CD4-positive, alpha-beta T cell treated with Interleukin-6 for 4 hours (primary cell): ENCODE measurements around the gene CTTNBP2NL.
"Not testable (repeated sequence)": the region's sequence is repeated elsewhere in the genome, so short reads cannot be mapped to it uniquely, and the experiment has no call there.

ENCODE experiments used
- DNase-seq: peaks from one replicate; pipeline ENCODE4 v3.0.0-alpha.2; 2020; ENCODE audit warnings: mixed read lengths

CTTNBP2NL gene

DNA sequence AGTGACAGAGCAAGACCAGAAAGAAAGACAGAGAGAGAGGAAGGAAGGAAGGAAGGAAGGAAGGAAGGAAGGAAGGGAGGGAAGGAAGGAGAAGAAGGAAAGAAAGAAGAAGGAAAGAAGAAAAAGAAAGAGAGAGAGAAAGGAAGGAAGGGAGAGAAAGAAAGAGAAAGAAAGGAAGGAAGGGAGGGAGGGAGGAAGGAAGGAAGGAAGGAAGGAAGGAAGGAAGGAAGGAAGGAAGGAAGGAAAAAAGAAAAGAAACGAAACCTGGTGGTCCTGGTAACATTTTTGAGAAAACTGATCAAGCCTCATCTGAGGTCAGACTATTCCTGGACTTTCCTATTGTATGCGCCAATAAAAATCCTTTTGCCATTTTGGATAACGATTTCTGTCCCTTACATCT lies 8.2 kb upstream of the CTTNBP2NL start:
- DNase-seq, result no peak

GRCh38 chr1:112388436-112388835 lies 7.6 kb upstream of the CTTNBP2NL start:
- DNase-seq, result no peak

DNA sequence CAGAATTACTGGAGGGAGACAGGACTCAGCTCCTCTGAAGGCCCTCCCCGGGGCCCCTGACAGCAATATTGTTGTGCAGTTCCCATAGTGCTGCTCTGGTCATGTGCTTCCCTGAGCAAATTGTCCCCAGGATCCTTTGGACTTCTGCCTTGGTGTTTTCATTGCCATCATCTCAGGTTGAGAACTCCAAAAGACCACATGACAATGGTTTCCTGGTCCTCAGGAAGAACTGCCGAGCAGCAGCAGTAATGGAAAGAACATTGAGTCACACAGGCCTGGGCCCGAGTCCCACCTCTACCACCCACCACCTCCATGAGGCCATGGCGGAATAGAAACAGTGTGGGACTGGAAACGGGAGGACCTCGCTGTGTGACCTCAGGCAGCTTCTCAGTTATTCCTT lies 6.3 kb upstream of the CTTNBP2NL start:
- DNase-seq, result no peak

GRCh38 chr1:112390335-112390734 lies 5.7 kb upstream of the CTTNBP2NL start:
- DNase-seq, result not testable (repeated sequence)

GRCh38 chr1:112390775-112391602 lies 5.0 kb upstream of the CTTNBP2NL start:
- peak; percentile 82 for DNase-seq

- DNase-seq, result no peak
Observed at GRCh38 chr1:112391603-112391940, 4.4 kb upstream of the CTTNBP2NL start.

DNA sequence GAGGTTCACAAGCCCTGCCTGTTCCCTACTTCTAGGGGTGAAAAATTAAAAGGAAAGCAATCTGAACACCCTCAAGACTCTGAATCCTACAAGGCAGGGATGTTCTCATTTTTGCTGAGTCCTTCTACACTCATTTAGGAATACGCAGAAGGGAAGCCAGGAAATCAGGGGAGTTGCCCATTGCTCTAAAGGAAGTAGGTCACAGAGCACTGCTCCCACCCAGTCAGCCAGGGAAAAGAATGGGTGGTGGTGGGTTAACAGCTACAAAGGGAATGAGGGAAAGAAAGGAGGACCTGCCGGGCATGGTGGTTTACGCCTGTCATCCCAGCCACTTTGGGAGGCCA lies 2.4 kb upstream of the CTTNBP2NL start:
- no peak for DNase-seq

DNA sequence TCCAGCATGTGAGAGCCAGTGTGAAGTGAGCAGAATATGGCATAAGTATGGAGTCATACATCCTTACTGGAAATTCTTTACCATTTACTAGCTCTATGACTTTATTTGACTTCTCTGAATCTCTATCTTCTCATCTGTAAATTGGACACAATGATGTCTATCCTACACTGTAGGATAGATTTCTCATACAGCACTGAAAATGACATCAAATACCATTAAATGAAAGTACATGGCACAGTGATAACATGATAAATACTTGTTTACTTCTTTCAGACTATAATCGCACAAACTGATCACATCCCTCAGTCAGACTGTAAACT lies 1.3 kb upstream of the CTTNBP2NL start:
- no peak for DNase-seq

DNA sequence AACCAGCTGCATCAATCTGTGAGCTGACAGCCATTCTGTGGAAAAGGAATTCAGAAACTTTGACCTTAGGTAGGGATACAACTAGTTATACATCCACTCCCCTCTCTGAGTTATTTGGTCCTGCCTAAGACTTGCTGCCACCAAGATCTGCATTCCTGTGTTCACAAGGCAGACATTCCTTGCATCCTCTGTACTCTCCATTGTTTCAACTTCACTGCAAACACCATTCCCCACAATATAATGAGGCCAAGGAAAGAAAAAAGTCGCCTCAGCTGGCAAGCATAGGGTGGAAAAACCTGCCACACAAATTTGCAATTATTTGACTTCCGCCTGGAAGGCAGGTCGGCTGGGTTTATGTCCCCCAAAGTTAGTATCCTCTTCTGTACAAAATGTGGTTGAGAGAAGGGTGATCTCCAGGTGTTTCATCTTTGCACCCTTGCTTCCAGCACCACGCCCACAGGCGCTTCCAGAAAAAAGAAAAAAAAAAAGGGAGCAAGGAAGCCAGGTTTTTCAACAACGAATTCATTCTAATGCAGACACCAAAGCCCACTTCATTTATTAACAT lies 676 bp upstream of the CTTNBP2NL start:
- no peak for DNase-seq

- no peak for DNase-seq
Observed at GRCh38 chr1:112396653-112397471, 848 bp downstream of the CTTNBP2NL start.

GRCh38 chr1:112397841-112398240 lies 1.8 kb downstream of the CTTNBP2NL start:
- DNase-seq, result no peak

DNA sequence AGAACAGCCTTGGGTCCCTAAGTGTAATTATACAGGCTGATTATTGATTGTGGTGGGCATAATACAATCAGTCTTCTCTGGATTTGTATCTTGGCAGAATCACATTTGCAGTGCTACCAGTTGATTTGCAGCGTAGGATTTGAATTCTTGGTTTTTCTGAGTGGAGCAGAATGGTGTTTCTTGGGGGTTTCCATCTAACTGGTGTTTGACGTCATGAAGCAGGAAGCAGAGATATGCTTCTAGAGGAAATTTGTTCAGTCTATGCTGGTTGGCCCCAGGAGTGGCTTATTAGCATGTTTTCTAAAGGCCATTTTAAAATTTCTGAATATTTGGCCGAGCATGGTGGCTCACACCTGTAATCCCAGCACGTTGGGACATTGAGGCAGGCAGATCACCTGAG lies 3.4 kb downstream of the CTTNBP2NL start:
- DNase-seq, result no peak

- not testable (repeated sequence) for DNase-seq
Observed at GRCh38 chr1:112400706-112401105, 4.7 kb downstream of the CTTNBP2NL start.

DNA sequence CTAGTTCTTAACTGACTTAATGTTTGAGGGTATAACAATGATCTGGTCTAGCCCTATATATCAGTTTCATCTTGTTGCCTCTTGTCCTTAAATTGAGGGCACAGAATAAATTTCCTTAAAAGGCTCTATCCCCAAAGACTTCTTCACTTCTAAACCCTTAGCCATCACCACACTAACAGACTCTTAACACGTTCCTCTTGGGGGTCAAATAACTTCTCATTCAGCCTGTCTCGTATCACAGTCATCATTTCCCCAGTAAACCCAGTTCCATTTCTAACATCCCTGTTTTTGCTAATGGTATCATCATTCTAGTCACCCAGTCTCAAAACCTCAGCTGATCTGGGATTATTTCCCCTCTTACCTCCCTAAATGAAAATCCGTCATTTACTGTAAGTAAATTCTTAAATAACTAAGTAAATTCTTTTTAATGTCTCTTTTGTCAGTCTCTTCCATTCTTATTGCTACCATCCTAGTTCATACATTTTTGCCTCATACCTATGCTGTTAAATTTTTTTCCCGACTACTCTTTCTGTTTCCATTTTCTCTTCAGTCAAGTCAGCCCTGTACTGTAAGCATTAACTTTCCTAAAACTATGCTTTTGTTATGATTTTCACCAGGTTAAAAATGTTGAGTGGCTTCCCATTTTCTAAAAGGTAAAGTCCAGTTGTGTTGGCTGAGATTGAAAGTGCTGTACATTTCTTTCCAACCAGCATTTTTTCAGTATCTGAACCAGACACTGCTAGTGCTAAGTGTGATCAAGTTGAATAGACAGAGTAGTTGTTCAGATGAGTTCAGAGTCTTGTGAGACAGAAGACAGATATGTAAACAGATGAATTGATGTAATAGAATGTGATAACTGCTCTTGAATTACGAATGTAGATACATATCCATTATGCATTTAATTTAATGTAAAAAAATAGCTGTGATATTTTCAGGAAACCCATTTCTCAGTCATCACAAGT lies 6.9 kb downstream of the CTTNBP2NL start:
- no peak for DNase-seq

DNA sequence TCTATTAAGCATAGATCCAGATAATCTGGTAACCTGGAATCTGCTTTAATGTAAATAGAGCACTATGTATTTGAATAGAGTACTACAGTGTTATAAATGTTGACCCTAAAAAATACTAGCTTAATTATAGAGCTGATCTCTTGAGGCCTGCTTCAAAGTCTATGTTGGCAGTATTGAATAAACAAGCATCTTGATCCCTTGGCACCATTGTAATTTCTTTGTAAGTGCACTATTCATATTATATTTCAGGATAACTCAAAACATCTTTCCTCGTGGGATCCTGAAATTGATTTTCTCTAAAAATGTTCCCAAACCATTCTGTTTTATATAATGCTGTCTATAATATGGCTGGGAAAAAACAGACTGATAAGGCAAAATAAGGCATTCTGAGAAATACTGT lies 10.8 kb downstream of the CTTNBP2NL start:
- DNase-seq, result no peak

DNA sequence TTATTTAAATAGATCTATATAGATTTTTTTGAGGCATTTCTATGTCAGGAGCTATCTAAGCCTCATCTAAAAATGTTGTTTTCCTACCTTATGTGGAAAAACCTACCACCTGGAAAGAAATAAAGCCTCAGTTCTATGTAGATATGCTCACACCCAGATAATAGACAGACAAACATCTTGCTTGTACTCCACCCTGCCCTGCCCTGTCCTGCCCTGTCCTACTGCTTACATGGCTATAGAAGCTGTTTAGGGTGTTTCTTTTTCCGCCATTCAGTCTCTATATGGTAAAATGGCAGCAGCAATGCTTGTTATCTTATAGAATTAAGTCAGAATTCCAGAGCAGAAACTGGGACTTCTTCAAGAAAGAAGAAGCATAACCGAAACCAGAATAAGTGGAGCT lies 13.4 kb downstream of the CTTNBP2NL start:
- DNase-seq, result no peak

DNA sequence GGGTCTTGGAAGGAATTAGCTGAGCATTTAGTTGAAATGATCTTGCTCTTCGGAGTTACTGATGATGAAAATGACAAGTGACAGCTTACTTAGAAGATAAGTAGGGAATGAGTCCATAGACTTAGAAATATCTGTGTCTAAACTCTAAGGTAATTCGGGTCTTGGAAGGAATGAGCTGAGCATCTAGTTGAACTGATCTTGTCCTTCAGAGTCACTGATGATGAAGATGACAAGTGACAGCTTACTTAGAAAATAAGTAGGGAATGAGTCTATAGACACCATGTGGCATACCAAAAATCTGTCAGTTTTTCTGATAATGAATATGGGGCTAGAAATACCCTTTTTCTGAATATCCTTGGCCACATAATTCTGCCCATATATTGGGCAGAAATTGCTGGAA lies 14.7 kb downstream of the CTTNBP2NL start:
- DNase-seq, result no peak

DNA sequence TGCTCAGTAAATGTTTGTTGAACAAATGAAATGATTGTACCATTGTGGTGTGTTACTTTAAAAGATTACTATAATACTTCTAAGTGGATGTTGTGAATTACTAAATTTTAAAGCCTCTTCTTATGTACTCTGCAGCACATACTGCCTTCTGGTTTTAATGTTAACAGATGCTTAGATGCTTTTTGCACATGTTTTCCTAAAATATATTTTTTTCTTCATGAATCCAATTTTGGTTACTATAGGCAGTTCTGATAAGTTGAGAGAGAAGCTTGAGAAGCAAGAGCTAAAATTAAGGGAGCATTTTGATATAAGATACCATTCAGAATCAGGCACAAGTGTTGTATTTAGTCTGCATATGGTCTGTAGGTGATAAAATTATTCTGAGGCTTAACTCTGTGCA lies 21.3 kb downstream of the CTTNBP2NL start:
- no peak for DNase-seq

DNA sequence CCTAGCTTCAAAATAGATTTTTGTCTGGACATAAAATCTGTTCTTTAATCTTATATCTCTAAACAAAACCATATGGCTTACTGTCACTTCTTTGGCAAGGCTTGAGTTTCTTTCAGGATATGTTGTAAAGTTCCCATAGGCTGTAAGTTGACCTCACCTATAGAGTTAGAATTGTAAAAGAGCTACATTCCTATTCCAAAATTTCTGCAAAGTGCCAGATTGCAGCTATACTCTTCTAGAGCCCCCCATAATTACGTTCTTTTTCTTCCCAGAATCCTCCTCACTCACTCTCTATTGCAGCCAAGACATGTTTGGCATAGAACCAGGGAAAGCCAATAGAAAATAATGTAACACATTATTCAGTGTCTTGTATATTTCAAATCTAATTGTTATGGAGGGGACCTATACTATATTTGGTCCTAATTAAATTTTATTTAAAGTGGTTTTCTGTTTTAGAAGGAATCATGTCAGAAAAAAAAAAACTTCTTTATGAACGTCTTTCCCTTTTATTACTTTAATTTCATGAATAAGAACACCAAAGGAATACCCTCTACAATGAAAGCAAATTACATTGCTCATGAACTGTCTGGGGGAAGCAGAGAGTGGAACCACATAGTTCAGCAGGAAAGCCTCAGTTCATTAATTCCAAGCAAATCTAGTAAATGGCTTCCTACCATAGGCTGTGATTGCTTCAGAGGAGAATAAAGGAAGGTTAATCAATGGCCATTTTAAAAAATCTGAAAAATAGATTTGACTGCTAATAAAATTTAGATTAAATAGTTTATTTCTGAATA lies 22.3 kb downstream of the CTTNBP2NL start:
- no peak for DNase-seq

DNA sequence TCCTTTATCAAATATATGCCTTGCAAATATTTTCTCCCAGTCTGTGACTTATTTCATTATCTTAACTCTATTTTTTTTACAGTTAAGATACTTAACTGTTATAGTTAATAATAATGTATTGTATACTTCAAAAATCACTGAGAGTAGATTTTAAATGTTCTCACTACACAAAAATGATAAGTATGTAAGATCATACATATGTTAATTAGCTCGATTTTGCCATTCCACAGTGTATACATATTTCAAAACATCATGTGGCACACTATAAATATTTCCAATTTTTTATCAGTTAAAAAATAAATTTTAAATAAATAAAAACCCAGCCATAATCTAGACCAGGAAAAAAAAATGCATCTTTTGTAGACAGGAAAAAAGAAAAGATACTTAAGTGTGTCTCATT lies 27.2 kb downstream of the CTTNBP2NL start:
- DNase-seq, result no peak

DNA sequence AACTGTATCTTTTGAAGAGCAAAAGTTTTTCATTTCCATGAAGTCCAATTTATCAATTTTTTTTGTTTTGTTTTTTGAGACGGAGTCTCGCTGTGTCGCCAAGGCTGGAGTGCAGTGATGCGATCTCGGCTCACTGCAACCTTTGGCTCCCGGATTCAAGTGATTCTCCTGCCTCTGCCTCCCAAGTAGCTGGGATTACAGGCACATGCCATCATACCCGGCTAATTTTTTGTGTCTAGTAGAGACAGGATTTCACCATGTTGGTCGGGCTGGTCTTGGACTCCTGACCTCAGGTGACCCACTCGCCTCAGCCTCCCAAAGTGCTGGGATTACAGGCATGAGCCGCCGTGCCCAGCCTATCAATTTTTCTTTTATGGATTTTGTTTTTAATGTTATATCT lies 27.7 kb downstream of the CTTNBP2NL start:
- DNase-seq, result not testable (repeated sequence)

GRCh38 chr1:112429749-112430148 lies 33.7 kb downstream of the CTTNBP2NL start:
- no peak for DNase-seq
